Fibroblast of peridontal ligament (primary cell): ENCODE measurements around the gene TST.

Experiments
- DNase-seq: peaks from one replicate; pipeline ENCODE4 v3.0.0-alpha.2; 2010; ENCODE audit errors: extremely low read depth

Gene TST

GRCh38 chr22:37032134-37032534 is 12.9 kb upstream of the TST start:
- no peak for DNase-seq

GRCh38 chr22:37030560-37031281 is 11.5 kb upstream of the TST start:
- no peak for DNase-seq

GRCh38 chr22:37028692-37029674 is 9.7 kb upstream of the TST start:
- no peak for DNase-seq

GRCh38 chr22:37027556-37027955 is 8.3 kb upstream of the TST start:
- DNase-seq, result no peak

GRCh38 chr22:37026325-37026724 is 7.1 kb upstream of the TST start:
- DNase-seq, result no peak

- no peak for DNase-seq
Measured at GRCh38 chr22:37025500-37026070, 6.3 kb upstream of the TST start.

GRCh38 chr22:37024339-37025157 is 5.3 kb upstream of the TST start:
- DNase-seq, result no peak

- DNase-seq, result no peak
Measured at GRCh38 chr22:37023743-37024338, 4.6 kb upstream of the TST start.

- no peak for DNase-seq
Measured at GRCh38 chr22:37022483-37023337, 3.5 kb upstream of the TST start.

- peak; percentile 20 for DNase-seq
Measured at GRCh38 chr22:37021710-37022482, 2.6 kb upstream of the TST start.

- DNase-seq, result no peak
Measured at GRCh38 chr22:37021041-37021440, 1.8 kb upstream of the TST start.

GRCh38 chr22:37020192-37020479 is 889 bp upstream of the TST start:
- DNase-seq, result peak; percentile 44

- DNase-seq, result peak; percentile 46
Measured at GRCh38 chr22:37018815-37019308, 385 bp downstream of the TST start.

- no peak for DNase-seq
Measured at GRCh38 chr22:37018086-37018814, 997 bp downstream of the TST start.

GRCh38 chr22:37017356-37017755 is 1.9 kb downstream of the TST start:
- no peak for DNase-seq

GRCh38 chr22:37016134-37016910 is 2.9 kb downstream of the TST start:
- DNase-seq, result no peak

- DNase-seq, result no peak
Measured at GRCh38 chr22:37015587-37015878, 3.7 kb downstream of the TST start.

- DNase-seq, result no peak
Measured at GRCh38 chr22:37014835-37015586, 4.2 kb downstream of the TST start.
